T-cell (primary cell): ENCODE data around the gene KRT25. TPM values are rescaled to one million over a fixed set of nuclear protein-coding genes. Genes with fewer than 3 reads are reported as not detected.

Experiments
- ATAC-seq, 4 experiments: fragments of 200-7000 bp in 3 of 4; fragments of 150-1000 bp in 1 of 4; cut with Tn5 transposase; replicated peaks in 1 of 4; 1 replicate in 3 of 4; 2 replicates in 1 of 4; pipeline ENCODE4 v1.10.0; 2021; ENCODE audit warnings: moderate library complexity in 3 of 4, mild to moderate bottlenecking in 2 of 4, moderate number of reproducible peaks in 1 of 4
- CTCF ChIA-PET, 2 donors: fragments of 300-600 bp; sonication (Branson Sonifier 250); formaldehyde crosslinking; loops; one replicate each; lab custom pipeline; 2022; ENCODE audit warnings: antibody characterized with exemption in 2 of 2; lab: Charles Lee
- POLR2A ChIA-PET, 2 donors: fragments of 300-600 bp; sonication (Branson Sonifier 250); formaldehyde crosslinking; loops; one replicate each; lab custom pipeline; 2022; ENCODE audit warnings: antibody characterized with exemption in 2 of 2; lab: Charles Lee
- DNase-seq, 35 experiments: peaks; one replicate each; pipeline versions ENCODE4 v3.0.0 to v3.0.0-alpha.2; 2013 to 2023
- H3K27ac ChIP-seq: one replicate; pipeline ENCODE4 v1.5.1; 2013; ENCODE audit warnings: low read length
- H3K27me3 ChIP-seq, 2 experiments: replicated peaks in 1 of 2; 1 replicate in 1 of 2; 2 replicates in 1 of 2; pipeline versions ENCODE4 v1.6.1 to v1.7.0; 2013; ENCODE audit warnings: low read length in 1 of 2, mixed read lengths in 1 of 2; ENCODE audit not compliant: control insufficient read depth in 2 of 2, insufficient read depth in 2 of 2; ENCODE audit errors: extremely low read depth in 1 of 2
- H3K36me3 ChIP-seq, 2 donors: 1 replicate in 1 of 2; 2 replicates in 1 of 2; pipeline versions ENCODE4 v1.6.1 to v1.7.0; 2013; ENCODE audit warnings: low read length in 1 of 2; ENCODE audit not compliant: control insufficient read depth in 2 of 2, insufficient read depth in 1 of 2; ENCODE audit errors: extremely low read depth in 1 of 2
- H3K4me1 ChIP-seq, 2 experiments: 1 replicate in 1 of 2; 2 replicates in 1 of 2; pipeline versions ENCODE4 v1.6.1 to v1.7.0; 2013; ENCODE audit warnings: low read length in 2 of 2, mixed read lengths in 1 of 2; ENCODE audit not compliant: insufficient read depth in 2 of 2, control insufficient read depth in 1 of 2; ENCODE audit errors: extremely low read depth in 1 of 2
- H3K4me3 ChIP-seq, 2 donors: 1 replicate in 1 of 2; 2 replicates in 1 of 2; pipeline versions ENCODE4 v1.5.1 to v1.7.0; 2013; ENCODE audit warnings: mild to moderate bottlenecking in 2 of 2, low read length in 1 of 2, moderate library complexity in 1 of 2; ENCODE audit not compliant: control insufficient read depth in 1 of 2; ENCODE audit errors: extremely low read depth in 1 of 2
- H3K9me3 ChIP-seq: 2 replicates; pipeline ENCODE4 v1.7.0; 2013
- H3K27ac Mint-ChIP-seq, 2 donors: one replicate each; pipeline ENCODE4 v1.8.0; 2020 to 2021; ENCODE audit warnings: mild to moderate bottlenecking in 2 of 2, mixed read lengths in 2 of 2
- H3K27me3 Mint-ChIP-seq, 2 donors: one replicate each; pipeline ENCODE4 v1.8.0; 2021 to 2022; ENCODE audit warnings: mixed read lengths in 2 of 2
- H3K36me3 Mint-ChIP-seq: one replicate; pipeline ENCODE4 v1.8.0; 2021; ENCODE audit warnings: mixed read lengths
- H3K4me1 Mint-ChIP-seq, 3 donors: one replicate each; pipeline ENCODE4 v1.8.0; 2020 to 2022; ENCODE audit warnings: mixed read lengths in 3 of 3, mild to moderate bottlenecking in 1 of 3
- H3K4me3 Mint-ChIP-seq, 3 donors: one replicate each; pipeline ENCODE4 v1.8.0; 2020 to 2022; ENCODE audit warnings: mild to moderate bottlenecking in 3 of 3, mixed read lengths in 3 of 3, moderate library complexity in 3 of 3
- H3K9me3 Mint-ChIP-seq, 3 donors: one replicate each; pipeline ENCODE4 v1.8.0; 2020 to 2022; ENCODE audit warnings: mixed read lengths in 3 of 3
- WGBS: methylation state at CpG from one replicate; pipeline ENCODE4 v1.1.5; 2013; ENCODE audit warnings: missing lambda C conversion rate; ENCODE audit not compliant: insufficient coverage; 5-methylcytosine and 5-hydroxymethylcytosine counted together
- total RNA-seq, 35 experiments: library from RNA in 6 of 35; stranded (reverse) in 6 of 35; fragments of 120-200 nt in 1 of 35; gene quantifications; one replicate each; pipeline versions ENCODE4 v1.2.1 to v1.2.4 and lab custom pipeline; 2013 to 2026

Gene KRT25
- total RNA-seq, 5 donors from 2014 or later (not counting 1 experiment from before 2014, with no cell fraction given), result not detected

DNA sequence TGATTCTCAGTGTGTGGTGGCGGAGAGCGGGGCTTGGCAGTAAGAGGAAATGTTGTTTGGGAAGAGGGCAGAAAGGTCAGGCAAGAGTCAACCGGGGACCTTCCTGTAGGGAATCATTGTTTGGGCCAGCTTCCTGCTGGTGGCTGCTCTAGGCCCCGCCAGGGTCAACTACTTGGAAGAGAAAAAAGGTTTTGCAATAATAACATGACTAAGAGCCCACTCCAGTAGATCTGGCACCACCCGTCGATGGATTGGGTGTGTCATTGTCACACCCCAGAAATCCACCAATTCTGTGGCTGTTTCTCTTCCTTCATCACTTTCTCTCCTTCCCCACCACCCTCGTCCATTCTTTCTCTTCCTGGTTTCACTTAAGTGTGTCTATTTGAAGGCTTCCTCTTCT lies 47.4 kb downstream of the KRT25 start:
- CTCF ChIA-PET, result no interaction called here
- peaks cover 28 to 47% of the 10 kb centered on the region in 2 donors for H3K27me3 Mint-ChIP-seq
- H3K4me3 ChIP-seq, result no peak overlapping the region
- H3K4me1 Mint-ChIP-seq, result no peaks in the 10 kb centered on the region
- H3K9me3 ChIP-seq, result no peaks in the 10 kb centered on the region
- WGBS, result 61% methylated on average over 5 of the region's 7 CpGs
- H3K36me3 Mint-ChIP-seq, result no peaks in the 10 kb centered on the region
- H3K9me3 Mint-ChIP-seq, result no peaks in the 10 kb centered on the region
- ATAC-seq (no peak), DNase-seq (no peak)
- no peak overlapping the region for H3K27ac ChIP-seq
- POLR2A ChIA-PET, result no interaction called here
- no peak overlapping the region for H3K27ac Mint-ChIP-seq
- no peak overlapping the region for H3K4me3 Mint-ChIP-seq
- no peaks in the 10 kb centered on the region for H3K4me1 ChIP-seq
- H3K36me3 ChIP-seq, result no peaks in the 10 kb centered on the region
- H3K27me3 ChIP-seq, result peaks cover 4 to 14% of the 10 kb centered on the region in 2 experiments

DNA sequence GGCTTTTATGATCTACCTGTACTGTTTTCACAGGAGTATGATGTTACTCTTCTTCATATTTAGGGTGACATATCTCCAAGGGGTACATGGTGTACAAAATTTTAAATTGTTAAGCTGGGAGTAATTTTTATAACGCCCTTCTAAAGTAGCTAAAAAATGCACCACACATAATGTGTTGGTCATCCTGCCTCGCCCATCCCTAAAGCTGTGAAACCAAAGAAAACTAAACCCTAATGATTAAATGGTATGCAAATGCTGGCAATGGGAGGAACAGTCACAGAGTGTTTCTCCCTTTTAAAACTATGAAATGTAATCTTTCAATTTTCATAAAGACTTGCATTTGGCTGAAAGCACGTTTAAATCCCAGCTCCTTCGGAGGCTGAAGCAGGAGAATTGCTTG lies 49.5 kb downstream of the KRT25 start:
- ChIA-PET CTCF (interaction anchor here in 1 of 2 donors (0.7 kb wide), 1 partner anchor 860 kb away, joined by 3 read pairs; no protein-coding TSS in a partner anchor), POLR2A (no interaction called here)
- H3K27me3 ChIP-seq, result peaks cover 4 to 18% of the 10 kb centered on the region in 2 experiments
- Mint-ChIP-seq H3K9me3 (no peaks in the 10 kb centered on the region), H3K36me3 (no peaks in the 10 kb centered on the region), H3K4me3 (no peak overlapping the region), H3K4me1 (no peaks in the 10 kb centered on the region), H3K27me3 (peaks cover 28 to 49% of the 10 kb centered on the region in 2 donors), H3K27ac (no peak overlapping the region)
- no peaks in the 10 kb centered on the region for H3K4me1 ChIP-seq
- no peak overlapping the region for H3K27ac ChIP-seq
- no peaks in the 10 kb centered on the region for H3K9me3 ChIP-seq
- no peak for DNase-seq
- H3K4me3 ChIP-seq, result no peak overlapping the region
- no peak for ATAC-seq
- H3K36me3 ChIP-seq, result no peaks in the 10 kb centered on the region
- WGBS, result no CpG with 5 or more reads among the region's 4 CpGs

DNA sequence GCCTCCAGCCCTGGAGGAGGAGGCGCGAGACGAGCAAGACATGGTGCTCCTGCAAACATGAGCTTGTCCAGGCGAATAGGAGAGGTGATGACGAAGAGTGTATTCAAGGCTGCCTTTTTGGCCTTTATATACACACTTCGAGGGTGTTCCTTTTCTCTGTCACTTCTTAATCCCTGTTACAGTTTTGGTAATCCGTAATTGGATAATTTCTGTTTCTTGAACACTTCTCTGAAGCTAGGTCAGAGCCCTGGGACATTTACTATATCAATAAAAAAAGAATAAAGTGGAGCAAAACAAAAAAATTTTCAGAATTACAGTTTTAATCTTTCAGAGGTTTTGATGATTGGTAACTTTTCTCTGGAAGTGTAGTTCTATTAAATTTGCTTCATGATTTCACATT lies 51.5 kb downstream of the KRT25 start, which contains the start of gene KRT24:
Gene KRT24, minus strand, starts transcription at position 101 of the 400 bp plus-strand sequence. Its CDS starts 59 bp downstream, at position 42.
- H3K27me3 Mint-ChIP-seq, result peaks cover 34 to 60% of the 10 kb centered on the region in 2 donors

DNA sequence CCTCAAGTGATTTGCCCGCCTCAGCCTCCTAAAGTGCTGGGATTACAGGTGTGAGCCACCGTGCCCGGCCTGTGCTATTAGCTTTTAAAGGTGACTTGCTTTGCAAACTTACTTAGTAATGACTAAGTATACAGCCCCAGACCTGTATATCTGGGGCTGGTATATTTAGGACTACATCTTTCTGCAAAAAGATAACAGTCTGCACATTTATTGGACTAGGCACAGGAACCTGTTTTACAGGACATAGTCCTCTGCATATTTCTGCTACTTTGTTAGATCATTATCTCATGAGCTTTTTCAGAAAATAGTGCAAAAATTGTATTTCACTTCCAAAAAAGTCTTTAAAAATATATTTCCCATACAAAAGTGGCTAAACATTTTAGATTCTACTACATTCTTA lies 52.9 kb downstream of the KRT25 start:
- Mint-ChIP-seq H3K27ac (no peak overlapping the region), H3K9me3 (no peaks in the 10 kb centered on the region), H3K27me3 (peaks cover 22 to 54% of the 10 kb centered on the region in 2 donors), H3K36me3 (no peaks in the 10 kb centered on the region), H3K4me3 (no peak overlapping the region), H3K4me1 (no peaks in the 10 kb centered on the region)
- H3K4me1 ChIP-seq, result no peaks in the 10 kb centered on the region
- DNase-seq (no peak), ATAC-seq (no peak)
- no peak overlapping the region for H3K4me3 ChIP-seq
- H3K27ac ChIP-seq, result no peak overlapping the region
- CTCF ChIA-PET, result no interaction called here
- H3K36me3 ChIP-seq, result no peaks in the 10 kb centered on the region
- POLR2A ChIA-PET, result no interaction called here
- WGBS, result no CpG with 5 or more reads among the region's 3 CpGs
- H3K9me3 ChIP-seq, result no peaks in the 10 kb centered on the region
- H3K27me3 ChIP-seq, result peaks cover 0 to 26% of the 10 kb centered on the region in 2 experiments

More for the DNA sequence above, 51.5 kb downstream of the KRT25 start, which contains the start of gene KRT24:
- Histone ChIP-seq H3K27ac (no peak within 1 kb of the TSS), H3K4me1 (no peaks in the 10 kb centered on the region), H3K36me3 (no peaks in the 10 kb centered on the region), H3K4me3 (no peak within 1 kb of the TSS), H3K9me3 (no peaks in the 10 kb centered on the region), H3K27me3 (peaks cover 4 to 26% of the 10 kb centered on the region in 2 experiments)
- Mint-ChIP-seq H3K4me1 (no peaks in the 10 kb centered on the region), H3K36me3 (no peaks in the 10 kb centered on the region), H3K4me3 (no peak within 1 kb of the TSS), H3K27ac (no peak within 1 kb of the TSS), H3K9me3 (no peaks in the 10 kb centered on the region)
- no peak for ATAC-seq
- POLR2A ChIA-PET, result no interaction called here
- CTCF ChIA-PET, result no interaction called here
- no CpG with 5 or more reads among the region's 7 CpGs for WGBS
- DNase-seq, result no peak

DNA sequence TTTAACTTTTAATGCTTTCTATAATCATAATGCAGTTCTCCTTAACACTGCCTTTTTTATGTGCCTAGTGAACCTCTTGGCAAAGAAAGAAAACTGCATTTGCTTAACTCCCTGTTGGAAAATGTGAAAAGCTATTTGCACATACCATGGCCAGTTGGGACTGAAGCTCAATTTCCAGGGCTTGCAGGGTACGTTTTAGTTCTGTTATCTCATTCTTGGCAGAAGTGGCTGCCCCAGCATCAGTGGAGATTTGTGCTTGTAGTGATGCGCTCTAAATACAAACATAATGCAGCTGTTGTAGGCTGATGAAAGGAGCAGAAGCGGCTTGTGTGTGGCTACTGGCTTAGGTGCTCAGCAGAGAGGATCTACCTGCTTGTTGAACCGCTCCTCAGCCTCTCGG lies 55.3 kb downstream of the KRT25 start:
- Mint-ChIP-seq H3K27me3 (peaks cover 27 to 42% of the 10 kb centered on the region in 2 donors), H3K4me3 (no peak overlapping the region), H3K27ac (no peak overlapping the region), H3K36me3 (no peaks in the 10 kb centered on the region), H3K4me1 (no peaks in the 10 kb centered on the region), H3K9me3 (no peaks in the 10 kb centered on the region)
- ChIA-PET CTCF (no interaction called here), POLR2A (no interaction called here)
- H3K4me1 ChIP-seq, result no peaks in the 10 kb centered on the region
- no peaks in the 10 kb centered on the region for H3K36me3 ChIP-seq
- no peak overlapping the region for H3K27ac ChIP-seq
- 79% methylated on average over 5 of the region's 5 CpGs for WGBS
- no peak overlapping the region for H3K4me3 ChIP-seq
- DNase-seq (no peak), ATAC-seq (no peak)
- no peaks in the 10 kb centered on the region for H3K9me3 ChIP-seq
- peaks cover 3 to 28% of the 10 kb centered on the region in 2 experiments for H3K27me3 ChIP-seq

DNA sequence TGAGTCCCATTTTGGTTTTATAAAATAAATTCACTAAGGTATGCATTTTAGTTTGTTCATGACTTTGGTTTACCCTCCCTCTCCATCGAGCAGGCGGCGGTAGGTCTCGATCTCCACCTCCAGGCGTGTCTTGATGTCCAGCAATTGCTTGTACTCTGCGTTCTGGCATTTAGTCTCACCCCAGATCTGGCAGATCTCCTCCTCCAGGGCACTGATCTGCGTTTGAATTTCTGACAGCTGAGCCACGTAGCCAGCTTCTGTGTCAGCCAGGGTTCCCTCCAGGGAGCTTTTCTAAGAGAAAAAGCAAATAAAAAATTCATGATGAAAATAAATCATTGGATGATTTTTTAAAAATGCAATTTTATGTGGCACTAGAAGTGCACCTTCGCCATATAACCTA lies 55.8 kb downstream of the KRT25 start:
- WGBS, result 86% methylated on average over 6 of the region's 9 CpGs
- Histone ChIP-seq H3K36me3 (no peaks in the 10 kb centered on the region), H3K4me3 (no peak overlapping the region), H3K4me1 (no peaks in the 10 kb centered on the region), H3K9me3 (no peaks in the 10 kb centered on the region), H3K27me3 (peaks cover 3 to 27% of the 10 kb centered on the region in 2 experiments), H3K27ac (no peak overlapping the region)
- Mint-ChIP-seq H3K27ac (no peak overlapping the region), H3K9me3 (no peaks in the 10 kb centered on the region), H3K36me3 (no peaks in the 10 kb centered on the region), H3K4me3 (no peak overlapping the region), H3K4me1 (no peaks in the 10 kb centered on the region), H3K27me3 (peaks cover 27 to 40% of the 10 kb centered on the region in 2 donors)
- POLR2A ChIA-PET, result no interaction called here
- DNase-seq (no peak), ATAC-seq (no peak)
- CTCF ChIA-PET, result interaction anchor here in 1 of 2 donors (0.6 kb wide), 1 partner anchor 496 kb away, joined by 9 read pairs; no protein-coding TSS in a partner anchor
